ENCODE results near the gene S100A11. TPM values are rescaled to one million over a fixed set of nuclear protein-coding genes. Genes with fewer than 3 reads are reported as not detected.

The S100A11 gene
- total RNA-seq, 1 experiment from 2014 or later, result 474 TPM

DNA sequence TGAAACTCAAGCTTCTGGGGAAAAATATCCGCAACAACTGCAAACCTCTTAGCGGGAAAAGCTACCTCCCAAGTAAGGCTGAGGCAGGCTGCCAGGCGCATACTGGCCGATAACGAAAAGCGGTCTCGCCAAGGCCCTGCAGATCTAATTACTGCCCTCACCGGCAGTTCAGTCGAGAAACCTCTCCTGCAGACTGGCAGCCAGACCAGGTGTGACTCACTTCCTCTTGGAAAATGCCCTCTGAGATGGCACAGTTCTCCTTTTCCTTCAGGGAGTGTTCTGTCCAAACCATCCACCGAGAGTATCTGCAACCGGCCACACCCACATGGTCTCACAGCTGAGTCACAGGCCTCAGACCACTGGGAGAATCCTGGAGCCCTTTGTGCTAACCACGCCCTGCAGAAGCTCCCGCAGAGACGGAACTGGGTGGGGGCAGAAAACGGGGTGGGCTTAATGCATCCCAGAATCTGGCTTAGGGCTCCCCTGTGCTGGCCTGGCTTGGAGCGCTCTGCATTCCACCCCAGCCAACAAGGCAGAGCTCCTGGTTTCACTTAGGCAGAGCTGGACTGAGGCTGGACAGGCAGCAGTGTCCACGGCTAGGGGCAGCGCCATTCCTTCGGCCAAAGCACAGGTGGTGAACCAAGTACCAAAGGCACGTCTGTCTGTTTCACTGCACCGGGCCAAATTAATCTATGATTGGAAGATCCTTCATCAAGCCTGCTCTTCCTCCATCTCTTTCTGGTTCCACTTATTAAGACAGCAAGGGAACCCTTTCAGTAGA, 44.3 kb downstream of the S100A11 start:
- DNase-seq (ENCODE audit: low read depth, low spot score) (peak; percentile 99), ATAC-seq (peak; percentile 72)
- peaks cover 9% of the 10 kb centered on the region; the same call in 1 of the 2 replicates for H3K36me3 ChIP-seq (ENCODE audit: control insufficient read depth, insufficient read depth, low read length)
- intact Hi-C loops (cut with micrococcal nuclease; ENCODE audit: unreplicated experiment) (no loop called here), in situ Hi-C loops (cut with HindIII; ENCODE audit: low pct_unique_long_range_greater_than_20kb, low sequenced_read_pairs) (no loop called here)
- POLR2A ChIA-PET, result interaction anchor here (0.6 to 1.7 kb wide), 9 partner anchors 9 to 904 kb away, joined by 3 to 11 read pairs (median 5); partner anchors contain the start of gene THEM4
- BruUV-seq (replicated peaks), result no TSS peak
- no peaks in the 10 kb centered on the region for H3K27me3 ChIP-seq (ENCODE audit: control insufficient read depth, insufficient read depth, low read length)
- H3K27ac ChIP-seq (ENCODE audit: low read length), result peak overlapping the region; percentile 99
- TF ChIP-seq POLR2AphosphoS5 (IDR thresholded peaks at IDR 0.05; ENCODE audit: low read depth, low read length) (peak; percentile 91), TCF7L2 (IDR thresholded peaks at IDR 0.05; ENCODE audit: low read depth, low read length) (peak; percentile 26; the same call in 1 of the 2 replicates), SIN3A (IDR thresholded peaks at IDR 0.05; ENCODE audit: borderline replicate concordance, insufficient read depth, low read depth, low read length) (peak; percentile 85; the same call in 1 of the 2 replicates)
- TF ChIP-seq, protein P1, sequence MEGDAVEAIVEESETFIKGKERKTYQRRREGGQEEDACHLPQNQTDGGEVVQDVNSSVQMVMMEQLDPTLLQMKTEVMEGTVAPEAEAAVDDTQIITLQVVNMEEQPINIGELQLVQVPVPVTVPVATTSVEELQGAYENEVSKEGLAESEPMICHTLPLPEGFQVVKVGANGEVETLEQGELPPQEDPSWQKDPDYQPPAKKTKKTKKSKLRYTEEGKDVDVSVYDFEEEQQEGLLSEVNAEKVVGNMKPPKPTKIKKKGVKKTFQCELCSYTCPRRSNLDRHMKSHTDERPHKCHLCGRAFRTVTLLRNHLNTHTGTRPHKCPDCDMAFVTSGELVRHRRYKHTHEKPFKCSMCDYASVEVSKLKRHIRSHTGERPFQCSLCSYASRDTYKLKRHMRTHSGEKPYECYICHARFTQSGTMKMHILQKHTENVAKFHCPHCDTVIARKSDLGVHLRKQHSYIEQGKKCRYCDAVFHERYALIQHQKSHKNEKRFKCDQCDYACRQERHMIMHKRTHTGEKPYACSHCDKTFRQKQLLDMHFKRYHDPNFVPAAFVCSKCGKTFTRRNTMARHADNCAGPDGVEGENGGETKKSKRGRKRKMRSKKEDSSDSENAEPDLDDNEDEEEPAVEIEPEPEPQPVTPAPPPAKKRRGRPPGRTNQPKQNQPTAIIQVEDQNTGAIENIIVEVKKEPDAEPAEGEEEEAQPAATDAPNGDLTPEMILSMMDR (IDR thresholded peaks at IDR 0.05), result no peak
- CTCF ChIA-PET, result interaction anchor here (0.5 kb wide), 1 partner anchor 57 kb away, joined by 3 read pairs; no protein-coding TSS in a partner anchor
- peaks cover 53% of the 10 kb centered on the region for H3K4me1 ChIP-seq (ENCODE audit: control insufficient read depth, insufficient read depth, low read length)
- H3K4me3 ChIP-seq (ENCODE audit: low read depth in 2 of 2, low read length in 2 of 2), result peak overlapping the region; percentile 67 to 83
- no peaks in the 10 kb centered on the region for H3K9me3 ChIP-seq (ENCODE audit: control insufficient read depth, insufficient read depth, low read depth, low read length)

GRCh38 chr1:151991663-151992302, 45.0 kb downstream of the S100A11 start:
- ChIA-PET CTCF (no interaction called here), POLR2A (interaction anchor here (0.6 to 1.7 kb wide), 7 partner anchors 9 to 904 kb away, joined by 3 to 11 read pairs (median 6); partner anchors contain the start of gene THEM4)
- intact Hi-C loops (cut with micrococcal nuclease; ENCODE audit: unreplicated experiment), result no loop called here
- H3K9me3 ChIP-seq (ENCODE audit: control insufficient read depth, insufficient read depth, low read depth, low read length), result no peaks in the 10 kb centered on the region
- TF ChIP-seq POLR2AphosphoS5 (IDR thresholded peaks at IDR 0.05; ENCODE audit: low read depth, low read length) (no peak), TCF7L2 (IDR thresholded peaks at IDR 0.05; ENCODE audit: low read depth, low read length) (no peak), SIN3A (IDR thresholded peaks at IDR 0.05; ENCODE audit: borderline replicate concordance, insufficient read depth, low read depth, low read length) (no peak)
- TF ChIP-seq, protein P1 (IDR thresholded peaks at IDR 0.05), result no peak
- TF ChIP-seq, protein P2, sequence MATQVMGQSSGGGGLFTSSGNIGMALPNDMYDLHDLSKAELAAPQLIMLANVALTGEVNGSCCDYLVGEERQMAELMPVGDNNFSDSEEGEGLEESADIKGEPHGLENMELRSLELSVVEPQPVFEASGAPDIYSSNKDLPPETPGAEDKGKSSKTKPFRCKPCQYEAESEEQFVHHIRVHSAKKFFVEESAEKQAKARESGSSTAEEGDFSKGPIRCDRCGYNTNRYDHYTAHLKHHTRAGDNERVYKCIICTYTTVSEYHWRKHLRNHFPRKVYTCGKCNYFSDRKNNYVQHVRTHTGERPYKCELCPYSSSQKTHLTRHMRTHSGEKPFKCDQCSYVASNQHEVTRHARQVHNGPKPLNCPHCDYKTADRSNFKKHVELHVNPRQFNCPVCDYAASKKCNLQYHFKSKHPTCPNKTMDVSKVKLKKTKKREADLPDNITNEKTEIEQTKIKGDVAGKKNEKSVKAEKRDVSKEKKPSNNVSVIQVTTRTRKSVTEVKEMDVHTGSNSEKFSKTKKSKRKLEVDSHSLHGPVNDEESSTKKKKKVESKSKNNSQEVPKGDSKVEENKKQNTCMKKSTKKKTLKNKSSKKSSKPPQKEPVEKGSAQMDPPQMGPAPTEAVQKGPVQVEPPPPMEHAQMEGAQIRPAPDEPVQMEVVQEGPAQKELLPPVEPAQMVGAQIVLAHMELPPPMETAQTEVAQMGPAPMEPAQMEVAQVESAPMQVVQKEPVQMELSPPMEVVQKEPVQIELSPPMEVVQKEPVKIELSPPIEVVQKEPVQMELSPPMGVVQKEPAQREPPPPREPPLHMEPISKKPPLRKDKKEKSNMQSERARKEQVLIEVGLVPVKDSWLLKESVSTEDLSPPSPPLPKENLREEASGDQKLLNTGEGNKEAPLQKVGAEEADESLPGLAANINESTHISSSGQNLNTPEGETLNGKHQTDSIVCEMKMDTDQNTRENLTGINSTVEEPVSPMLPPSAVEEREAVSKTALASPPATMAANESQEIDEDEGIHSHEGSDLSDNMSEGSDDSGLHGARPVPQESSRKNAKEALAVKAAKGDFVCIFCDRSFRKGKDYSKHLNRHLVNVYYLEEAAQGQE (IDR thresholded peaks at IDR 0.05; ENCODE audit: insufficient read depth in 1 of 2, low read depth in 2 of 2, low read length in 1 of 2), result no peak; a peak in 2 of 4 replicates
- H3K27me3 ChIP-seq (ENCODE audit: control insufficient read depth, insufficient read depth, low read length), result no peaks in the 10 kb centered on the region
- in situ Hi-C loops (cut with HindIII; ENCODE audit: low pct_unique_long_range_greater_than_20kb, low sequenced_read_pairs), result no loop called here
- H3K27ac ChIP-seq (ENCODE audit: low read length), result peak overlapping the region; percentile 99
- ATAC-seq, result no peak
- H3K4me1 ChIP-seq (ENCODE audit: control insufficient read depth, insufficient read depth, low read length), result peaks cover 60% of the 10 kb centered on the region
- TSS peak; percentile 66 for BruUV-seq (replicated peaks)
- DNase-seq (ENCODE audit: low read depth, low spot score), result no peak
- H3K4me3 ChIP-seq (ENCODE audit: low read depth in 2 of 2, low read length in 2 of 2), result peak overlapping the region; percentile 67 to 83
- H3K36me3 ChIP-seq (ENCODE audit: control insufficient read depth, insufficient read depth, low read length), result peaks cover 9% of the 10 kb centered on the region; the same call in 1 of the 2 replicates
